GM10248 (cell line): Measurements from ENCODE around the gene AFTPH.

ENCODE experiments used
- CTCF ChIA-PET: fragments of 300-600 bp; sonication (Branson Sonifier 250); formaldehyde crosslinking; extraction: SDS; loops from one replicate; lab custom pipeline; 2021; ENCODE audit warnings: antibody characterized with exemption; lab: Yijun Ruan, JAX
- POLR2A ChIA-PET: fragments of 350-650 bp; sonication (Branson Sonifier 250); formaldehyde crosslinking; extraction: SDS; loops from one replicate; lab custom pipeline; 2020; ENCODE audit warnings: antibody characterized with exemption; lab: Yijun Ruan, JAX
- DNase-seq: peaks from one replicate; pipeline ENCODE4 v3.0.0; 2012; ENCODE audit errors: extremely low spot score
- TF ChIP-seq, protein P1 (sequence below): IDR thresholded peaks from 2 replicates; pipeline ENCODE4 v1.5.1; 2012; ENCODE audit warnings: mild to moderate bottlenecking, low read depth; ENCODE audit errors: extremely low read depth, missing control alignments, control extremely low read depth

AFTPH gene

DNA sequence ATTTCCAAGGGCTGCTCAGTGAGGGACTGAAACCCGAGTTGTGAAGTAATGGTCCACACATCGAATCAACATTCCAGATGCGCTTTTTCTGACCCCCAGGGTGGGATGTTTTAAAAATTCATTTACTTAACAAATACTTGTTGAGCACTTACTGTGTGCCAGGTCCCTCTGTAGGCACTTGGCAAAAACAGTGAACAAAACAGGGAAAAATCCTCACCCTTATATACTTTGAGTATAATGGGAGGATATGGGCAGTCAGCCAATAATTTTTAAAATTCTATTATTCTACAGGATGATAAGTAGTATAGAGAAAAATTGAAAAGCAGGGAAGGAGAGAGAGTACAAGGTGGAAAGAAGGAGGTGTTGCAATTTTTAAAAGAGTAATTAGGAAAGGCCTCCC, 31.3 kb upstream of the AFTPH start:
- no peak for DNase-seq
- TF ChIP-seq, protein P1, sequence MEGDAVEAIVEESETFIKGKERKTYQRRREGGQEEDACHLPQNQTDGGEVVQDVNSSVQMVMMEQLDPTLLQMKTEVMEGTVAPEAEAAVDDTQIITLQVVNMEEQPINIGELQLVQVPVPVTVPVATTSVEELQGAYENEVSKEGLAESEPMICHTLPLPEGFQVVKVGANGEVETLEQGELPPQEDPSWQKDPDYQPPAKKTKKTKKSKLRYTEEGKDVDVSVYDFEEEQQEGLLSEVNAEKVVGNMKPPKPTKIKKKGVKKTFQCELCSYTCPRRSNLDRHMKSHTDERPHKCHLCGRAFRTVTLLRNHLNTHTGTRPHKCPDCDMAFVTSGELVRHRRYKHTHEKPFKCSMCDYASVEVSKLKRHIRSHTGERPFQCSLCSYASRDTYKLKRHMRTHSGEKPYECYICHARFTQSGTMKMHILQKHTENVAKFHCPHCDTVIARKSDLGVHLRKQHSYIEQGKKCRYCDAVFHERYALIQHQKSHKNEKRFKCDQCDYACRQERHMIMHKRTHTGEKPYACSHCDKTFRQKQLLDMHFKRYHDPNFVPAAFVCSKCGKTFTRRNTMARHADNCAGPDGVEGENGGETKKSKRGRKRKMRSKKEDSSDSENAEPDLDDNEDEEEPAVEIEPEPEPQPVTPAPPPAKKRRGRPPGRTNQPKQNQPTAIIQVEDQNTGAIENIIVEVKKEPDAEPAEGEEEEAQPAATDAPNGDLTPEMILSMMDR = no peak
- CTCF ChIA-PET = interaction anchor here (0.6 to 2.7 kb wide), 5 partner anchors 8 to 162 kb away, joined by 3 to 16 read pairs (median 3); no protein-coding TSS in a partner anchor
- POLR2A ChIA-PET = no interaction called here

DNA sequence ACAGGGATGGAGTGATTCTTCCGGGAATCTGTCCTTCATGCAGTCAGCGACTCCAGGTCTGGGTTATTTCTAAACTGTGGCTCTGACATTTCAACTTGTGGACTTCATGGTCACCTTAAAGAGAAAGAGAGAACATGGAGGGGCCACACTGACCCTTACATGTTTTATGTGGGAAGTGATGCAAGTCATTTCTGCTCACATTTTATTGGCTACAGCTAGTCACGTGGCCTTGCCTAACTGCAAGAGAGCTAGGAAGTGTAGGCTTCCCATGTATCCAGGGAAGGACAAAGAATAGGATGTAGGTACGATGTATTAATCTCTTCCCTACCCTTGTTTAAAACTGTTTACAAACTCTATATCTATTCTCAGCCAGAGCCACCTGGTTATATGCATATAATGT, 30.3 kb upstream of the AFTPH start:
- ChIA-PET CTCF (interaction anchor here (0.7 to 2.7 kb wide), 6 partner anchors 8 to 163 kb away, joined by 3 to 16 read pairs (median 4); no protein-coding TSS in a partner anchor), POLR2A (no interaction called here)
- no peak for DNase-seq
- TF ChIP-seq, protein P1 = no peak

DNA sequence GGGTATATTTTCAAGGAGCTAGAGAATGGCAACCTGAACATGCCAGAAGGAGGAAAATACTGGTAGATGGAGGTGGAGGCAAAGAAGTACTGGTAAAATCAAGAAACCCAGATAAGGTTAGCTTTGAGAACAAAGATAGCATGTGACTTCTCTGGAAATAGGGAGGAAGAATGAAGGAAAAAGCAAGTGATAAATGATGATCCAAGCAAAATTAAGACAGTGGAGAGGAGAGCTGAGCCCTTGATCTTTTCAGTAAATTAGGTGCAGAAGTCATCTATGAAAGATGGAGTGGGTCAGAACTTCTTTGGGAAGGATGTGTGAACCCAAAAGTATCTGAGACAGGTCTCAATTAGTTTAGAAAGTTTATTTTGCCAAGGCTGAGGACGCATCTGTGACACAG, 25.7 kb upstream of the AFTPH start:
- TF ChIP-seq, protein P1 = no peak
- ChIA-PET POLR2A (no interaction called here), CTCF (interaction anchor here (1.0 to 4.7 kb wide), 6 partner anchors 12 to 167 kb away, joined by 3 to 57 read pairs (median 3); partner anchors contain the start of gene AFTPH)
- DNase-seq = no peak

DNA sequence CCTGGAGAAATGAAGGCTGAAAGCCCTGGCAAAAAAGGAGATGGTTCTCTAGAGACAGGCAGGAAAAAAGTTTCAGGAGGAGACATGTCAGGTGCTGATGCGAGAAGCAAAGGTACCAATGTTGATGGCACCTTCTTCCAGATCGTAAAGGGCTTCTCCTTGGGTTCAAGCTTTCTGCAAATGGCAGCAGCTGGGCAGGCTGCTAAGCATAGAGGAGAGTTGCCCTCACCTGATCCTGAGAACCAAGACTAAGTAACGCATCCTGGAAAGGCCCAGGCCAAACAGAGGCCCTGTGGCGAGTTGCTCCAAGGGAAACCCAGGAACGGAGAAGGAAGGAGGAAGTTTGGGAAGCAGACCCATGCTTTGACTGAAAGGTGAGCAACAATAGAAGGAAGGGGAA, 23.6 kb upstream of the AFTPH start:
- no peak for DNase-seq
- TF ChIP-seq, protein P1 = no peak
- CTCF ChIA-PET = interaction anchor here (1.0 to 6.6 kb wide), 3 partner anchors 9 to 170 kb away, joined by 3 to 48 read pairs (median 8); no protein-coding TSS in a partner anchor
- POLR2A ChIA-PET = no interaction called here

DNA sequence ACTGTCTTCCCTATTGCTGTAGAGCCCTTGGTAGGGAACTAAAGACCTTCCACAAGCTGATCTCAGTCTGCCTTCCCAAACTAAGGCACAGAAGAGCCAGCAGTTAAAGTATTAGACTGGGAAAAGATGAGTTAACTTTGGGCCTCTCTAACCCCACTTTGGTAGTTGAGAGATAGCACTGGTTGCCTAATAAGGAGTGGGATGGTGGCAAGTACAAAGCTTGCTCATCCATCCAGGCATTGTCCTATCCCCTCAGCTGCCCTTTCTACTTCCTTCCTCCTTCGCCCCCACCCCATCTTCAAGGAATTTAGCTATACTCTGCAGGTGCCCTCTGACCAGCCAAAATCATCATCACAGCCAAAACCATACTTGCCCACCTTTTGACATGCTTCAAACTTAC, 22.2 kb upstream of the AFTPH start:
- no peak for DNase-seq
- TF ChIP-seq, protein P1 = no peak
- ChIA-PET POLR2A (no interaction called here), CTCF (interaction anchor here (1.9 to 6.6 kb wide), 3 partner anchors 15 to 171 kb away, joined by 8 to 48 read pairs (median 17); no protein-coding TSS in a partner anchor)

DNA sequence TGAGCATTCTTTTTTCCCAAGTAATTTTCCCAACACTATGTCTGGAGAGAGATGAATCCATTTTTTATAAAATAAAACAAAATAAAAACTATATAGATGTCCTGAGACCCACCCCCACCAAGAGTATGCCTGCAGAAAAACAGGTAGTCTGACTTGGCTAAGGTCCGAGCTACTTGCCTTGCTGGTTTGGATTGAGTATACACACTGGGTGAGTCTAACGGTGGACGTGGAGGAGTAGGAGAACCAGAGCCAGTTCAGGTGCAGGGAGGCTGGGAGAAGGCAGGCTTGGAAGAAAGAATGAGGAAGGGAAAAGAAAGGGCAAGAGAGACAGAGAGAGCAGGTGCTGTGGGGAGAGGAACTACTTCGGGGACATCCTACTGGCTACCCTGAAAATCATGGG, 21.3 kb upstream of the AFTPH start:
- no peak for DNase-seq
- ChIA-PET CTCF (interaction anchor here (0.9 to 6.6 kb wide), 5 partner anchors 16 to 329 kb away, joined by 3 to 48 read pairs (median 8); no protein-coding TSS in a partner anchor), POLR2A (no interaction called here)
- TF ChIP-seq, protein P1 = no peak
